HG03354 (cell line): ENCODE measurements around the gene ZNF526.

Experiments used
- ATAC-seq: cut with Tn5 transposase; IDR thresholded peaks from one replicate; pipeline ENCODE4 v1.9.1; 2021; ENCODE audit warnings: mild to moderate bottlenecking; ENCODE audit not compliant: unreplicated experiment, poor library complexity, severe bottlenecking

The ZNF526 gene

DNA sequence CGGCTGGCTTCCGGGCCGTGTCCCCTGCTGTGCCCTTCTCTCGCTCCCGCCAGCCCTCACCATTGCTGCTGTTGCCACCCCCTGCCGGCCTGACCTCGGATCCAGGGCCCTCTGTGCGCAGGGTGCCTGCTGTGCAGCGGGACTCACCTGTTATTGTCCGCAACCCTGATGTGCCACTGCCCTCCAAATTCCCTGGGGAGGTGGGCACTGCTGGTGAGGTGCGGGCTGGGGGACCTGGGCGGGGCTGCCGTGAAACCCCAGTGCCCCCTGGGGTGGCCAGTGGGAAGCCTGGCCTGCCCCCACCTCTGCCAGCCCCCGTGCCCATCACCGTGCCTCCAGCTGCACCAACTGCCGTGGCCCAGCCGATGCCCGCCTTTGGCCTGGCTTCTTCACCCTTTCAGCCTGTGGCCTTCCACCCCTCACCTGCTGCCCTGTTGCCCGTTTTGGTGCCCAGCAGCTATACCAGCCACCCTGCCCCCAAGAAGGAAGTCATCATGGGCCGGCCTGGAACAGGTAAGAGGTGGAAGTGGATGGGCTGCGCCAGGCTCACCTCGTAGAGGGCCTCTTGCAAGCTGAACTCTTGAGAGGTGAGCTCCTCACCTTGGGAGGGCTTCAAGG is 54.1 kb downstream of the ZNF526 start:
- no peak for ATAC-seq

DNA sequence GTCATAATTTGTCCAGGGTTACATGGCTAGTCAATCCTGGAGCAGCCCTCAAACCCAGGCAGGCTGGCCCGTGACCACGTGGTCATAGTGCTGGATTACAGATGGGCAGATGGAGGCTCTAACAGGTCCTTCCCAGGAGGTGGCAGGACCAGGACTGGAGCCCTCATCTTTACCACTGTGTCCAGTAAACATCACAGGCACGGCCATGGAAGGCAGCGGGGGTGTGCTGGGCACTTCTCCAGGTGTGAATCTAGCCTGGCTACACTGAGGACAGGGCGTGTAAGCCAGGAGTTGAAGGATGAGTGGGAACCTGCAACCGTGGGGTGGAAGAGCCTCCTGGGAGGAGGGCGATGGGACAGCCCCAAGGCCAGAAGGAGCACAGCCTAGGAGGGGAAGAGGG is 55.0 kb downstream of the ZNF526 start:
- no peak for ATAC-seq

DNA sequence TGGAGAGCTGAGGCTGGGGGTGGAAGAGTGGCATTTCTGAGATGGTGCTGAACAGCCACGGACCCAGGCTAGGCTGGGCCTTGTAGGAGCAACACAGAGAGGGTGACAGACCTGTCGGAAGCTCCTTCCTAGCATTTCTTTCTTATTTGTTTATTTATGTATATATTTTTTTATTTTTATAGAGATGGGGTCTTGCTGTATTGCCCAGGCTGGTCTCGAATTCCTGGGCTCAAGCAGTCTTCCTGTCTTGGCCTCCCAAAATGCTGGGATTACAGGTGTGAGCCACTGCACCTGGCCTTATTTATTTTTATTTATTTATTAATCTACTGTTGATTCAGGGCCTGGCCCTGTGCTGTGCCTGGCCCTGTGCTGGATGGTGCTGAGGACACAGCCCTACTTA is 55.4 kb downstream of the ZNF526 start:
- no peak for ATAC-seq

DNA sequence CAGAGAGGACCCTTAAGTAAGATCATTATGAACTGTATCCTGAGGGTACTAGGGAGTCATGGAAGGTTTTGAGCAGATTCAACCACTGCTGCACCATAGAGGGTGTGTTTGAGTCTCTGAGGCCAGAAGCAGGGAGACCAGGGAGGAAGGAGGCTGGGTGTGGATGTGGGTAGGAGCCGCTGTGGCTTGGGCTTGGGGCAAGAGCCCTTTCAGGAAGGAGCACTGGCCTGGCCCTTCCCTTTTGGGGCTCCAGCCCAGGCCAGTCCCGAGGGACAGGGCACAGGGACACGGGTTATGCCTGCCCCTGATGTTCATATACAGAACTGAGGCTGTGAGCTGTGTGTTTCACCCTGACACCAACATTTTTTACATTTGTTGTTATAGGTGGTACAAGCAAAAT is 56.2 kb downstream of the ZNF526 start:
- no peak for ATAC-seq

GRCh38 chr19:42276821-42277220 is 56.7 kb downstream of the ZNF526 start:
- no peak for ATAC-seq
